GM19463 (cell line): ENCODE data around the gene MMP1.
"Not testable (repeated sequence)": the region's sequence is repeated elsewhere in the genome, so short reads cannot be mapped to it uniquely, and the experiment has no call there.

Experiments
- ATAC-seq: cut with Tn5 transposase; IDR thresholded peaks from one replicate; pipeline ENCODE4 v1.9.1; 2021; ENCODE audit warnings: mild to moderate bottlenecking, moderate library complexity; ENCODE audit not compliant: unreplicated experiment

Gene MMP1

DNA sequence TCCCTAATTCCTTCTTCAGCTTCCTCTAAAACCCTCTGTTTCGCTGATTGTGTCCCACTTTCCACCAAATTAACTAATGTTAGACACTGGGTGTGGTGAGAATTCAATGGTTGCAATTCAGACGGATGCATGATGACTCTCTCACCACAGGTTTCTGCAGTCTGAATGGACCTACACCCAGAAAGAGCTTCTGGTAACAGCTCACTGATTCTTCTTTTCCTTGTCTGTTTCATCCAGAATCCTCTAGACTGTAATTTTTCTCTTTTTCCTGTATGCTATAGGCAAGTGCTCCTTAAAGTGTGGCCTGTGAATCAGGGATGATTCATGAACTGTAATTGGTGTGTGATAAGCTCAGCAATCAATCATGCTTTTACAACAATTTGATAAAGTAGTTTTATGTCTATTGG, 35.6 kb downstream of the MMP1 start:
- ATAC-seq: no peak

DNA sequence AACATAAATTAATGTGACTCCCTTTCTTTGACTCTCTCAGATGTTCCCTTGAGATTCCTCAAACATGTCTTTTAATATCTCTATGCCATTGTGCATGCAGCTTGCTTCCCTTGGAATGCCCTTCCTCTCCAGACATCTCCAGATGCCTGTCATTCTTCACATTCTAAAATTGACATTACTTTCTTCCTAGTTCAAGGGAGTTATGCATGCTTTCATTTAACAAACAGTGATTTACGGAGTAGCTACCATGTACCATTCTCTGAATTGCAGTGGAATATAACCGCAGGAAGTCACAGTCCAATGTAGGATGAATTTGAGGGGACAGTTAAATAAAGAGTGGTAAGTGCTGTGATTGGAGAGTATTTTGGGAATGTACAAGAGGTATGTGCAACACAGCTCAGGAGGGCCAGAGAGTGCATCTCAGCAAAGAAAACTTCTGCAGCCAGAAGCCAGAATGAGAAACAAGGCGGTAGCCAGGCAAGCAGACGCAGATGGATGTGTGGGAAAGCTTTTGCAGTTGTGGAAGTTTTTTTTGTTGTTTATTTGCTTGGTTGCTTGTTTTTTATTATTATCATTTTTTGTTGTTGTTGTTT, 36.2 kb downstream of the MMP1 start:
- no peak for ATAC-seq

- no peak for ATAC-seq
Measured at GRCh38 chr11:102760344-102761035, 37.5 kb downstream of the MMP1 start.

- ATAC-seq: no peak
Measured at GRCh38 chr11:102757823-102758549, 40.0 kb downstream of the MMP1 start.

DNA sequence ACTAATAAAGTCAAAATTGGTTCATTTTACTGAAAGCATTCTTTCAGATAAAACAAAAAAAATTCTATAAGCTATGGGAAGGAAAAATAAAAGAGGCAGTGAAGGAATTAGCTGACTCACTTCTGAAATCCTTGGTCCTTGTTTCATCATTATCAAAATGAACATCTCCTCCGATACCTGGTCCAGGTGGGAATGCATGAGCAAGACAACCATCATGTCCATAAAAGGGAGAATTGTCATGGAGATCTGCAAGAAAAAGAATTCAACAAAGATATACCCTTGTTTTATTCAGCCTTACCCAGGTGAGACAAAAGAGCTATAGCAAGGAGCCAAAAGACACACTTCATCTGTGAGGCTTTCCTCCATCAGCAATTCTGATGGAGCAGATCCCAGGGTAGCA, 44.7 kb downstream of the MMP1 start:
- no peak for ATAC-seq

DNA sequence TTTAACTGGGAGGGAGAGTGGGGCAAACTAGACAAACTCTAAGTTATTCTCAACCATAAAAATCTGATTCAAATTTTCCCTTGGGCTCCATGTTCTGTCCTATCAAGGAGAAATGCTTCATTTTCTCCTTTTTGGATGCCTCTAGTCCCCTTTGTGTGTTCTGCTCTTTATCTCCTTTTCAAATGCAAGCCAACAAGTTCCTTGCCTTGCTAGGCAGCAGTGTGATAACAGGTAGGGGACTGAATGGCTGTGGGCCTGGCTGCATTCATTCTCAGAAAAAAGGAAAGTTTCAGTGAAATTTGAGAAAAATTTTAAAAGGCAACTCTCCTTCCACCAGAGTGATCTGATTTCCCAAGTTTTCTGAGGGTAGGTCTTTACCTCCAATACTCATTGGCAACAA, 46.3 kb downstream of the MMP1 start:
- ATAC-seq: no peak

DNA sequence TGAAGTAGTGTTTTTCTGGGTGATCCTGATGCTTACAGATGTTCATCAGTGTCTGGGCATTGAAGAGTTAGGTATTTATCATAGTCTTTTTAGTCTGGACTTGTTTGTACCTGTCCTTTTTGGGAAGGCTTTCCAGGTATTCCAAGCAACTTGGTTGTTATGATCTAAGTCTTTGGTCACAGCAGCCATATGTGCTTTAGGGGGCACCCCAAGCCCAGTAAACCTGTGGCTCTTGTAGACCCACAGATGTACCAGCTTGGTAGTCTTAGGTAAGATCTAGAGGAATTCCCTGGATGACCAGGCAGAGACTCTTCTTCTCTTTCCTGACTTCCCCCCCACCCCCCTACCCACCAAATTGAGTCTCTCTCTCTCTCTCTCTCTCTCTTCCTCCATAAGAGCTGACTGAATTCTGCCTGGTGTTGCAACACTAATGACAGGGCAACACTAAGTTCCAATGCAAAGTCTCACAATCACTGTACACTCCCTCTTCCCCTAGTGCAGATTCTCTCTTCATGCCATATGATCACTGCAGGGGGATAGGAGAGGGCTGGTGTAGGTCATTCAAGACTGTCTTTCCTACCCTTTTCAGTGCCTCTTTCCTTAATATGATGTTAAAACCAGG, 48.7 kb downstream of the MMP1 start:
- ATAC-seq: no peak

DNA sequence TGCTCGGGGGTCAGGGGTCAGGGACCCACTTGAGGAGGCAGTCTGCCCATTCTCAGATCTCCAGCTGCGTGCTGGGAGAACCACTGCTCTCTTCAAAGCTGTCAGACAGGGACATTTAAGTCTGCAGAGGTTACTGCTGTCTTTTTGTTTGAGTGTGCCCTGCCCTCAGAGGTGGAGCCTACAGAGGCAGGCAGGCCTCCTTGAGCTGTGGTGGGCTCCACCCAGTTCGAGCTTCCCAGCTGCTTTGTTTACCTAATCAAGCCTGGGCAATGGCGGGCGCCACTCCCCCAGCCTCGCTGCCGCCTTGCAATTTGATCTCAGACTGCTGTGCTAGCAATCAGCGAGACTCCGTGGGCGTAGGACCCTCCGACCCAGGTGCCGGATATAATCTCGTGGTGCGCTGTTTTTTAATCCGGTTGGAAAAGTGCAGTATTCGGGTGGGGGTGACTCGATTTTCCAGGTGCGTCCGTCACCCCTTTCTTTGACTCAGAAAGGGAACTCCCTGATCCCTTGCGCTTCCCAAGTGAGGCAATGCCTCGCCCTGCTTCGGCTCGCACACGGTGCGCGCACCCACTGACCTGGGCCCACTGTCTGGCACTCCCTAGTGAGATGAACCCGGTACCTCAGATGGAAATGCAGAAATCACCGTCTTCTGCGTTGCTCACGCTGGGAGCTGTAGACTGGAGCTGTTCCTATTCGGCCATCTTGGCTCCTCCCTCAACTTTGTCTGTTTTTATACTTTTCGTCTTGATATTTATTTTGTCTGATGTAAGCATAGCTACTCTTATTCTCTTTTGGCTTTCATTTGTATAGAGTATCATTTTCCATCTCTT, 51.0 kb downstream of the MMP1 start:
- ATAC-seq: not testable (repeated sequence)
